ENCODE measurements around the gene LRGUK.

LRGUK gene

DNA sequence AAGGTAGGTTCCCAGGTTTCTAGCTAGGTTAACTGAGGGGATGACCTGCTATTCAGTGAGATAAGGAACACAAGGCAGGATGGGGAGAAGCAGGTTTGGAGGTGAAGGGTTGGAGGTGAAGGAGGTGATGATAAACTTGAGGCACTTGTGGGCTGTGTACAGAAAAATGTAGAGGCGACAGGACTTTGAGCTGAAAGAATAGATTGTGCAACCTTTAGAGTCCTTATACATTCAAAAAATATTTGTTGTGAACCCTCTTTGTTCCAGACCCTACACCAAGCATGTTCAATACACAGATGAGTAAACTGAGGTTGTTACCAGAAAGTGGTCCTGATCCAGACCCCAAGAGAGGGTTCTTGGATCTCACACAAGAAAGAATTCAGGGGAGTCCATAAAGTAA, 45.4 kb upstream of the LRGUK start:
- Histone ChIP-seq H3K9me2 (replicated peaks; ENCODE audit: low read depth, low read length) (no peaks in the 10 kb centered on the region), H4K20me1 (ENCODE audit: insufficient read depth, low read length, poor library complexity, severe bottlenecking) (no peaks in the 10 kb centered on the region), H3K4me3 (ENCODE audit: low read length, poor library complexity, severe bottlenecking) (no peak overlapping the region), H2AFZ (ENCODE audit: low read length) (no peak overlapping the region), H3K4me2 (ENCODE audit: low read depth, low read length, poor library complexity, severe bottlenecking) (no peak overlapping the region), H3K9me3 (ENCODE audit: insufficient read depth, low read depth, low read length) (no peaks in the 10 kb centered on the region), H3K79me2 (ENCODE audit: insufficient read depth, low read length) (no peaks in the 10 kb centered on the region), H3K27me3 (ENCODE audit: insufficient read depth, low read length, poor library complexity, severe bottlenecking) (no peaks in the 10 kb centered on the region), H3K4me1 (ENCODE audit: insufficient read depth, low read length, poor library complexity, severe bottlenecking) (peaks cover 3% of the 10 kb centered on the region), H3K36me3 (ENCODE audit: insufficient read depth, low read length) (no peaks in the 10 kb centered on the region), H3F3A (ENCODE audit: low read depth) (no peaks in the 10 kb centered on the region), H3K9ac (ENCODE audit: low read depth, low read length, poor library complexity, severe bottlenecking) (no peak overlapping the region)
- TF ChIP-seq, protein P1, sequence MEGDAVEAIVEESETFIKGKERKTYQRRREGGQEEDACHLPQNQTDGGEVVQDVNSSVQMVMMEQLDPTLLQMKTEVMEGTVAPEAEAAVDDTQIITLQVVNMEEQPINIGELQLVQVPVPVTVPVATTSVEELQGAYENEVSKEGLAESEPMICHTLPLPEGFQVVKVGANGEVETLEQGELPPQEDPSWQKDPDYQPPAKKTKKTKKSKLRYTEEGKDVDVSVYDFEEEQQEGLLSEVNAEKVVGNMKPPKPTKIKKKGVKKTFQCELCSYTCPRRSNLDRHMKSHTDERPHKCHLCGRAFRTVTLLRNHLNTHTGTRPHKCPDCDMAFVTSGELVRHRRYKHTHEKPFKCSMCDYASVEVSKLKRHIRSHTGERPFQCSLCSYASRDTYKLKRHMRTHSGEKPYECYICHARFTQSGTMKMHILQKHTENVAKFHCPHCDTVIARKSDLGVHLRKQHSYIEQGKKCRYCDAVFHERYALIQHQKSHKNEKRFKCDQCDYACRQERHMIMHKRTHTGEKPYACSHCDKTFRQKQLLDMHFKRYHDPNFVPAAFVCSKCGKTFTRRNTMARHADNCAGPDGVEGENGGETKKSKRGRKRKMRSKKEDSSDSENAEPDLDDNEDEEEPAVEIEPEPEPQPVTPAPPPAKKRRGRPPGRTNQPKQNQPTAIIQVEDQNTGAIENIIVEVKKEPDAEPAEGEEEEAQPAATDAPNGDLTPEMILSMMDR (conservative IDR thresholded peaks at IDR 0.05; ENCODE audit: low read length): no peak
- TF ChIP-seq EZH2phosphoT487 (IDR thresholded peaks at IDR 0.05; ENCODE audit: borderline replicate concordance): no peak

DNA sequence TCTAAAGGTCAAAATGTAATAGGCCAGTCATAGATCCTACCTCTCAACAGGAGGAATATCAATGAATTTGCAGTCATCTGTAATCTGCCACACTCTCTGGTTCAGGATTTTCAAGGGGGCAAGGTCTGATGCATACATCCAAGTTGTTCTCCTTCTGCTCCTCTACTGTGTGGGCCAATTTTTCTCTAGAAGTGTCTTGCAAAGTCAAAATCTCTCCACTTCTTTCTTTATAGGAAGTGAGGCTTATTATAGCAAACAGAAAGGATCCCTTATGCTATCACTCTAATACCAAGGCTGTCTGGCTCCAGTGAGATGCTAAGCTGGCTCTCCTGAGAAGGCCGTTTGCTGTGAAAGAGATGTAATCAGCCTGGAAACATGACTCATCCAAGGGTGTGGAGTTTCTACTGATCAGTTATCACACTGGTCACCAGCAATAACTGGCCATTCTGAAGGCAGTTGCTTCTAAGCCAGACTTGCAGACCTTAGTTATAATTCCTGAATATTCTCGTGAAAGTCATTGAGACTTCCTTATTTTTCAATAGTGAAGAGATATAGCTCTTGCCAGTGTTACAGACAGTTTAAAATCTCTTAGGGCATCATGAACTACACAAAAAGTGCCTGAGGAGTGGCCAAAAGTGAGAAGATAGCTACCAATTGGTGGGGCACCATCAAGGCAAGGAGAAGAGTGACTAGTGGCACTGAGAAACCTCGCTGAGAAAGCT, 43.2 kb upstream of the LRGUK start:
- no peaks in the 10 kb centered on the region for H3K36me3 ChIP-seq (ENCODE audit: insufficient read depth, low read length)
- H3K4me1 ChIP-seq (ENCODE audit: insufficient read depth, low read length, poor library complexity, severe bottlenecking): peaks cover under 1% of the 10 kb centered on the region
- H4K20me1 ChIP-seq (ENCODE audit: insufficient read depth, low read length, poor library complexity, severe bottlenecking): no peaks in the 10 kb centered on the region
- H3K79me2 ChIP-seq (ENCODE audit: insufficient read depth, low read length): no peaks in the 10 kb centered on the region
- H3K4me2 ChIP-seq (ENCODE audit: low read depth, low read length, poor library complexity, severe bottlenecking): no peak overlapping the region
- no peak overlapping the region for H3K4me3 ChIP-seq (ENCODE audit: low read length, poor library complexity, severe bottlenecking)
- no peaks in the 10 kb centered on the region for H3K9me2 ChIP-seq (replicated peaks; ENCODE audit: low read depth, low read length)
- no peaks in the 10 kb centered on the region for H3F3A ChIP-seq (ENCODE audit: low read depth)
- no peak overlapping the region for H3K9ac ChIP-seq (ENCODE audit: low read depth, low read length, poor library complexity, severe bottlenecking)
- no peak for TF ChIP-seq EZH2phosphoT487 (IDR thresholded peaks at IDR 0.05; ENCODE audit: borderline replicate concordance)
- TF ChIP-seq, protein P1 (conservative IDR thresholded peaks at IDR 0.05; ENCODE audit: low read length): no peak
- H3K27me3 ChIP-seq (ENCODE audit: insufficient read depth, low read length, poor library complexity, severe bottlenecking): no peaks in the 10 kb centered on the region
- peaks cover 5% of the 10 kb centered on the region; the same call in 1 of the 2 replicates for H3K9me3 ChIP-seq (ENCODE audit: insufficient read depth, low read depth, low read length)
- no peak overlapping the region for H2AFZ ChIP-seq (ENCODE audit: low read length)

DNA sequence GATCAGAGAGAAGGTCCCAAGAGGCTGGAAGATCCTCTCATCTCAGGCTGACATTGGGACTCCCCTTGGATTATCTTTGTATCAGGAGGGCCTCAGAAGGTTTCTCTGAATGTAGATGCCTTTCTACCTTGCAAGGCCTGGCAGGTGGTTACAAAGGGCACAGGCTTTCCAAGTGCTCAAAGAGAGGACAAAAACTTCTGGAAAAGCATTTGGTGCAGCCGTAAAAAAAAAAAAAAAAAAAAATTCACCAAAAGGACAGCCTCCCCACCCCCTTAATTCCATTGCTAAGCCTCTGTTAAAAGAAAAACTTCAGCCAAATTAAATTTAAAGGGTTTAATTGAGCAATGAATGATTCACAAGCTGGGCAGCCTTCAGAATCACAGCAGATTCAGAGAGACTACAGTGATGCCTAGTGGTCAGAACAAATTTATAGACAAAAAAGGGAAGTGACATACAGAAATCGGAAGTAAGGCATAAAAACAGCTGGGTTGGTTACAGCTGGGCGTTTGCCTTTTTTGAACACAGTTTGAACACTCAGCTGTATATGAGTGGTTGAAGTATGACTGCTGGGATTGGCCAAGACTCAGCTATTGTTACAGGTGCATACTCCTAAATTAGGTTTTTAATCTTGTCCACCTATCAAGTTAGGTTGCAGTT, 42.5 kb upstream of the LRGUK start:
- no peak overlapping the region for H3K9ac ChIP-seq (ENCODE audit: low read depth, low read length, poor library complexity, severe bottlenecking)
- TF ChIP-seq EZH2phosphoT487 (IDR thresholded peaks at IDR 0.05; ENCODE audit: borderline replicate concordance): no peak
- TF ChIP-seq, protein P1 (conservative IDR thresholded peaks at IDR 0.05; ENCODE audit: low read length): no peak
- H3K9me2 ChIP-seq (replicated peaks; ENCODE audit: low read depth, low read length): no peaks in the 10 kb centered on the region
- H3K4me1 ChIP-seq (ENCODE audit: insufficient read depth, low read length, poor library complexity, severe bottlenecking): no peaks in the 10 kb centered on the region
- no peak overlapping the region for H2AFZ ChIP-seq (ENCODE audit: low read length)
- H3K36me3 ChIP-seq (ENCODE audit: insufficient read depth, low read length): no peaks in the 10 kb centered on the region
- H3K9me3 ChIP-seq (ENCODE audit: insufficient read depth, low read depth, low read length): peaks cover 12% of the 10 kb centered on the region; the same call in 1 of the 2 replicates
- no peak overlapping the region for H3K4me3 ChIP-seq (ENCODE audit: low read length, poor library complexity, severe bottlenecking)
- no peaks in the 10 kb centered on the region for H3K79me2 ChIP-seq (ENCODE audit: insufficient read depth, low read length)
- H4K20me1 ChIP-seq (ENCODE audit: insufficient read depth, low read length, poor library complexity, severe bottlenecking): no peaks in the 10 kb centered on the region
- no peaks in the 10 kb centered on the region for H3K27me3 ChIP-seq (ENCODE audit: insufficient read depth, low read length, poor library complexity, severe bottlenecking)
- no peaks in the 10 kb centered on the region for H3F3A ChIP-seq (ENCODE audit: low read depth)
- no peak overlapping the region for H3K4me2 ChIP-seq (ENCODE audit: low read depth, low read length, poor library complexity, severe bottlenecking)
